HG03175 (cell line): ENCODE data around the gene SLC23A2.
"Not testable (repeated sequence)": the region's sequence is repeated elsewhere in the genome, so short reads cannot be mapped to it uniquely, and the experiment has no call there.

Source experiments
- ATAC-seq: cut with Tn5 transposase; IDR thresholded peaks from one replicate; pipeline ENCODE4 v1.9.1; 2021; ENCODE audit warnings: mild to moderate bottlenecking, moderate library complexity; ENCODE audit not compliant: unreplicated experiment

SLC23A2 gene

DNA sequence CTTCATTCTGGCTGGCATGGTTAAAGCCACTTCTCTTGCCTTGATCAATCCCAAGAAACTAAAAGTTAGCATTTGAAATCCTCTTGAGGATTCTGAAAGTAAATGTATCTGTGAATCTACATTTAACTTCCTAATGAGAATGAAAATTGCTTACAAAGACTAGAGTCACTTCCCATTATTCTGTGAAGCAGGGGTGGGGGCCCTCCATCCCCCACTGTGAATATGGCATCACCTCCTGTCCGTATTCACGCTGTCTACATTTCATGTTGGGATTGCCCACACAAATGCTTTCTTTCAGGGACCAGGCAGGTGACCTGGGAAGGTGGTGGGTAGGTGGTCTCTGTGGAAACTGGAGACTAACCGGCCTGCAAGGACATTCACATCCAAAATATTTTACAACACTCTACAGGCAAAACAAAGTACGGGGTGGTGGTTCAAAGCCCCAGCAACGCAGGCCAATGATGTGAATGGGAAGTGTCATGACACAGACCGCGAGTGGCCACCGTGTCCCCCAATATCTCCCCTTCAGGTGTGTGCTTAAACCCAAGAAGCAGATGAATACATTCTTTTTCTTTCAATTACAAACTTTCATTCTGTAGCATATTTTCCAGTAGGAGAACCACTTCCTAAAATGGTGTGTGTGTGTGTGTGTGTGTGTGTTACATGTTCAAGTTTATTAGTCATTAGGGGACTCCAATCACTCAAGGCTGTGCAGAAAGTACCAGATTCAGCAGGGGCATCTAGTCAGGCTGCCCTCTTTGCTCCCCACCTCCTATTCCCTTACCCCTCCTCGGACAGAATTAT, 147.4 kb downstream of the SLC23A2 start:
- ATAC-seq = no peak

DNA sequence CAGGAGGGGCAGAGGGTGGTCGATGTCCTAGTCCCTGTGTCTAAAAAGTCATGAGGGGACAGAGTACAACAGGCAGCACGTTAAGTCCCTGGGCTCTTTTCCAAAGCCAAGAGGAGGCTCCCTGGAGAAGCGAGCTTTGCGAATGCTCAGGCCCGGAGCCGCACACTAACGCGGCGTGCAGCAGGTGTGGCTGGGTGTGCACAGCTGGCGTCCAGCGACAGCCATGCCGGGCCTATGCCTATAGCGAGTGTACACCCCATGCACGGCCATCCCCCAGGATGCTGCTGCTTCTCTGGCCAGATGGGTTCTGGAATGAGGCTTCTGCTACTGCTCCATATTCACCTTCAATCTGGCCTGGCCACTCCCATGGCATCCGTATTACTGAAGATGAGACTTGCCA, 148.3 kb downstream of the SLC23A2 start:
- no peak for ATAC-seq

DNA sequence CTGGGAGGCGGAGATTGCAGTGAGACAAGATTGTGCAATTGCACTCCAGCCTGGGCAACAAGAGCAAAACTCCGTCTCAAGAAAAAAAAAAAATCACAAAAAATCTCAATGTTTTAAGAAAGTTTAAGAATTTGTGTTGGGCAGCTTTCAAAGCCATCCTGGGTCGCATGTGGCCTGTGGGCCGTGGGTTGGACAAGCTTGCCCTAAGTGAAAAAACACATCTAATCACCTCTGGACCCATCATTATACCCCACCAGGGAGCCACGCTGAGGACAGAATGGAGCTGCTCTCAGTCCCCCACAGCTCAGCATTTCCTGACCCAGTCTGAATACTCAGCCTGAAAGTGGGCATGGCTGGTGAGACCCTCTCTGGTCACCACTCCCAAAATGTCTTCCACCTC, 150.3 kb downstream of the SLC23A2 start:
- no peak for ATAC-seq

DNA sequence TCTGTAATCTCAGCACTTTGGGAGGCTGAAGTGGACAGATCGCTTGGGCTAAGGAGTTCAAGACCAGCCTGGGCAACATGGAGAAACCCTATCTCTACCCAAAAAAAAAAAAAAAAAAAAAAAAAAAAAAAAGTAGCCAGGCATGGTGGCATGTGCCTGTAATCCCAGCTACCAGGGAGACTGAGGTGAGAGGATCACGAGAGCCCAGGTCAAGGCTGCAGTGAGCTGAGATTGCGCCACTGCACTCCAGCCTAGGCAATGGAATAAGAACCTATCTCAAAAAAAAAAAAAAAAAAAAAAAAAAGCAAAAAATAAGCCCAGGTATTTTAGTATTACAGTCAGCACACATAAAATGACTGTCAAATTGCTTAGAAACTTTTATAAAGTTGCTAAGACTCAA, 152.5 kb downstream of the SLC23A2 start:
- not testable (repeated sequence) for ATAC-seq

DNA sequence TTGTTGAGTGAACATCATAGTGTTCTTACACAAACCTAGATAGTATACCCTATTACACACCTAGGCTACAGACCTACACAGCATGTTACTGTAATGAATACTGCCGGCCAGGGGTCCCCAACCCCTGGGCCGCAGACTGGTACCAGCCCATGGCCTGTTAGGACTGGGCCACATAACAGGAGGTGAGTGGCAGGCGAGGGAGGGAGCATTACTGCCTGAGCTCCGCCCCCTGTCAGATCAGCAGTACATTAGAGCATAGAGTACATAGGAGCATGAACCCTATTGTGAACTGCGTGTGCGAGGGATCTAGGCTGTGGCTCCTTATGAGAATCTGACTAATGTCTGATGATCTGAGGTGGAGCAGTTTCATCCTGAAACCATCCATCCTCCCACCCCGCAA, 153.3 kb downstream of the SLC23A2 start:
- ATAC-seq = no peak

DNA sequence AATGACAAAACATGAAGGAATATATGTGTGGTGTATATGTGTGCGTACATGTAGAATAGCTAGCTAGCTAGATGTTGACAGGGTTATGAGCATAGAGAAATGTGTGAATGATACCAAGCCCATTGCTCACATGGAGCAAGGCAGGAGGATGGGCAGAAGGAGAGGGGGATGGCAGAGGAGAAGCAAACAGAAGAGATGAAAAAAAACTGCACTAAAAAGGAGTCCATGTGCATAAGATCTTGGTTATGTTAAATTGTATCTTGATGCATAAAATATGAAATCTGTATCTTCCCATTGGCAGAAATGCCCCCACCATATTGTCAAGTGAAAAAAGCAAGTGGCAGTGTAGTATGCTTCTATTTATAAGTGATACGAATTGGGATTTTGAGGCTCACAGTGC, 154.5 kb downstream of the SLC23A2 start:
- no peak for ATAC-seq

DNA sequence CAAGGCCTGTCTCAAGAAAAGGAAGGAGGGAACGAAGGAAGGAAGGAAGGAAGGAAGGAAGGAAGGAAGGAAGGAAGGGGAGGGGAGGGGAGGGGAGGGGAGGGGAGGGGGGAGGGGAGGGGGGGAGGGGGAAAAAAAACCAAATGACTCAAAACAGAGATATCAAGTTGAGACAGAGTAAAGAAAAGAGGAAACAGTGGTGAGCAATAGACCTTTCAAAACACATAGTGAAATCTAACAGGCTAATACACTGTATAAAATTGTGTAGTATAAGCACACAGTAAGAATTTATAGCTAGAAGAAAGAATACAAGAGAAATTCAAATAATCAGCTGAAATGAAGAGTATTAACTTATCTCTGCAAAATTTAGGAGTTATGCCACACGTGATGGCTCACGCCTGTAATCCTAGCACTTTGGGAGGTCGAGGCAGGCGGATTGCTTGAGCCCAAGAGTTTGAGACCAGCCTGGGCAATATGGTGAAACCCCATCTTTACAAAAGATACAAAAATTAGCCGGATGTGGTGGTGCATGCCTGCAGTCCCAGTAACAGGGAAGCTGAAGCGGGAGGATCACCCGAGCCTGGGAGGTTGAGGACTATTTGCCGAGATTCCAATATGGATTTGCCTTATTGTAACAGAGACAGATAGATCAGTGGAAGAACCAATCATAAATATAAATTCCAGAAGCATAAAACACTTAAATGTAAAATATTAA, 156.4 kb downstream of the SLC23A2 start:
- no peak for ATAC-seq

DNA sequence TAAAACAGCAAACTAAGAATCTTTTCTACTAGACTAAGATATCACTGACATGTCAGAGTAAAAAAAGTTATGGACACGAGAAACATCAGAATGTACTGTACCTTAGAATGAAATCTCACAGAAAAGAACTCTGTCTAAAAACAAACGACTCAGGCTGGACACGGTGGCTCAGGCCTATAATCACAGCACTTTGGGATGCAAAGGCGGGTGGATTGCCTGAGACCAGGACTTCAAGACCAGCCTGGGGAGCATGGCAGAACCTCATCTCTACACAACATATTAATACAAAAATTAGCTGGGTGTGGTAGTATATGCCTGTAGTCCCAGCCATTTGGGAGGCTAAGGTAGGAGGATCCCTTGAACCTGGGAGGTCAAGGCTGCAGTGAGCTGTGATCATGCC, 157.0 kb downstream of the SLC23A2 start:
- ATAC-seq = no peak

DNA sequence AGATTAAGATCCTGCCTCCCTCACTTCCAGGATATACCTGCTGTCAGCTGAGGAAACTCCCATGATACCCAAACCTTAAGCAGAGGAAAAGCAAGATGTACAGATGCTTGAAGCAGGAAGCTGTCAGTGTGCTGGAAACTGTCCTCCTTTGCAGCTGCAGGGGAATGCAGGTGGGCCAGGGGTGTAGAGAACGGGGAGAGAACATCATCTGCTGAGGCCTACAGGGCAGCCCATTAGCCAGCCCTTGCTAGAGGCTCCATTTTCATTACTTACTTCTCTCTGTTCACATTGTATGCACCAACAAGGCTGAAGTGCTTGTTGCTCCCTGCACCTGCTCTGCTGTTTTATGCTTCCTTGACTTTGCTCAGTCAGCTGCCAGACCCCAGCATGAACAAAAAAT, 160.5 kb downstream of the SLC23A2 start:
- no peak for ATAC-seq

DNA sequence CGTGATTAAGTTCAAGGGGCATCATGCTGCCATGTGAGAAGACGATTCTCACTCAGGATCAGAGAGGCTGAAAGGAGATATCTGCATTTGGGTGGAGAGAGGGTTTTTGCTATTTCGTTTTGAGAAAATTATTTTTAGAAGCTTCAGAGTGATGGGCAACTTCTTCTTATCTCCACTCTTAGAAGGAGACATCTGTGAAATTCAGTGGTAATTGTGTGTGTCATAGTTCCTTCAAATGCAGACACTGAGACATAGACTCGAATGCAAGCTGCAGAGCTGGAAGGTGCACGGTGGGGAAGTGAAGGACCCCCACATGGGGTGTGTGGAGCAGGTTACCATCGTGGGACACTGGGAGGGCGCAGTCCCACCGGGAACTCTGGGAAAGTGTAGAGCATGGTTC, 162.8 kb downstream of the SLC23A2 start:
- no peak for ATAC-seq

DNA sequence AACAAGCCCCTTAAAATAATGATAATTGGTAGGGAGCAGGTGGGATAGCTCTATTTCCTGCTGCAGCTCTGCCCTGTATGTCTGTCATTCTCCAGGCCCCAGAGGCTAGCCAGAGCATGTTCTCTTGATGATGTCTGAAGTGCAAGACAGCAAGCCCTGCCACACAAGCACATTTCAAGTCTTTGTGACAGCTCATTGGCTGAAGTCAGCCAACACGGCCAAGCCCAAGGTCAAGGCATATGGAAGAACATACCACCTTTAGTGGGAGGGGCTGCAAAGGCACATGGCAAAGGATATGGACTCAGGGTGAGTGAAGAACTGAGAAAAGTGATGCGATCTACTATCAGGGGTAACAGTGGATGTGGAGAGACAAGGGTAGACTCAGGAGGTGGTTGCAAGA, 163.6 kb downstream of the SLC23A2 start:
- ATAC-seq = no peak

DNA sequence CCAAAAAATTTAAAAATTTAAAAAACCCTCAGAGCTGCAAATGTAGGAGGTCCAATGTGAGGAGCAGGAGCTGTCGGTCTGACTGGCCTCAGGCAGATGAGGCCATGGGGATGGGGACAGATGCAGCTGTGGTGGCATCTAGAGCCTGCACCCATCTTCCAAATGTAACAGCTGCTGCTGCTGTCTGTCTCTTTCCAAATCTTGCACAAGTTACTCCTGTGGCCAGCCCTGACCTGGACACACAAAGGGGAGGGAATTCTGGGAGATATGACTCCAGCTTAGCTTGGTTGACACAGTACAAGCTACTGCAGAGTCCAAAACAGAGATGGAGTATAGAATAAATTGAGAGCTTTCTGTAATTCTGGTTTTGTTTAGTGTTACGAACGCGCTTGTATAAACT, 164.4 kb downstream of the SLC23A2 start:
- ATAC-seq = no peak

DNA sequence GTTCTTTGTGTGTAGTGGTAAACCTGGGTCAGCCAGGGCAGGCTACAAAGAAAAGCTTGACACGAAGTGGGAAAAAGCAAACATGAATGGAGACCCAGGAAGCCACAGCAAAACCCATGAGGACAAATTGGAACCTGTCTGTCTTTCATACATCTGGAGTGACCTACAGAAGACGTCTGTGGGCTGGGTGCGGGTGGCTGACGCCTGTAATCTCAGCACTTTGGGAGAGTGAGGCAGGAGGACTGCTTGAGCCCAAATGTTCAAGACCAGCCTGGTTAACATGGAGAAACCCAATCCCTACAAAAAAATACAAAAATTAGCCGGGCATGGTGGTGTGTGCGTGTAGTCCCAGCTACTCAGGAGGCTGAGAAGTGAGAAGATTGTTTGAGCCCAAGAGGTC, 164.8 kb downstream of the SLC23A2 start:
- no peak for ATAC-seq

DNA sequence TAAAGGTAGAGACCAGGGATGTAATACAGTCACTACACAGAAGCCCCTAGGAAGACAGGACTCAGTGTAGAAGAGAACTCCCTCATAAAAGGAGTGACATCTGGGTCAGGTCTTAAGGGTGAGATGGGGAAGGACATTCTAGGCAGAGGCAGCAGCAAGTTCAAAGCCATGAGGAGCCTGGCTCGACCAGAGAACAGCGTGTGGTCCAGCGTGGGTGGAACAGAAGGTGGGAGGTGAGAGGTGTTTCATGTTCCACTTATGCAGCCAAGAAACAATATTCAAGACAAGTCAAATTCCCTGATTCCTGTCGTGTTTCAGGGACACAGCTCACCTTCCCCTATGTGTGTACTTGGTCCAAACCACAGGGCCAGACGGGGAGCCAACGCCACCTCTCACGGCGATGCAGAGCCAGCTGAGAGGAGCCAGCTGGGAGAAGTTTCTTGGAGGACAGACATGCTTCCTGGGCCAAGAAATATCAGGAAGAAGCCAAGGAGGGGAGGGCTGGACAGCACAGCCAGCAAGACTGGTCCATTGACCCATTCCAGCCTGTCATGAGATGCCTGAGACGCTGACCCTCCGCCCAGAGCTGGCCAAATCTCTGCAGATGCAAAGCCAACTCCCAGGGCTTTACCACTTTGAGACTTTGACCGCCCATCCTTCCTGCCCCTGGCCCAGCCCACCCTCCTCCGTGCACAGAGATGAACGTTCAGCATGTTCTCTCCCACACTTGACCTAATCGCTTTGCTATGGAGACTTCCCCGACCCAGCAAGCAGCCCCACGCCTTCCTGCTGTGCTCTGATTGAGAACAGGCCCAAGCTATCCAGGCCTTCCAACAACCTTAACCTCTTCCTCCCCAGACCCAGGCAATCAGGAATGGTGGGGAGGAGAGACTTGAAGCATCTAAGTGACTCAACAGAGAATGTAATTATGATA, 165.8 kb downstream of the SLC23A2 start:
- no peak for ATAC-seq

DNA sequence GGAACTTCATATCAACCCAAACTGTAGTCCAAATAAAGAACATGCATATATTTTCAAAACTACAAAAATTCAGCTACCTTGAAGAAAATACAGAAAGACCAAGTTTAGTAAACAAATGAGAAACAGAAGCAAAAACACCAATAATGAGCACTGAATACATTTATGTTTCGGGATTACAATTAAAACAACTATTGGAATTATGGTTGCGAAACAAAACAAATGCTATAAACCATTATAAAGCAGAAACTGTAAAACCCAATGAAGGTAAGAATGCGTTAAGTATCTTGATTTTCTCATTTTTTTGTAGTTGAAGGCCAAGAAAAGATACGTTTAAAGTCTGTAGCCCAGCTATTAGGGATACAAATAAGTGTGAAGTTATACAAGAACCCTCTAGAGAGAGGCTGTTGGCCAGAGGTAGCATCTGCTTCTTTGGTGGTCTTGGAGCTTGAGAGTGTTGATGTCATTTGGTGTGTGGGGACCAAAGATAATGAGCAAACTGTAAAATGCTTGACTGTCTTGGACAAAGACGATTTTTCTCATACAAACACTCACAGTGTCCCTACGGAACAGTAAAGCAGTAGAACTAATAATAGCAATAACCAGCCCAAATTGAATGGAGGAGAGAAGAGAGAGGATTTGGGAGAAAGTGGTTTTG, 168.1 kb downstream of the SLC23A2 start:
- no peak for ATAC-seq

DNA sequence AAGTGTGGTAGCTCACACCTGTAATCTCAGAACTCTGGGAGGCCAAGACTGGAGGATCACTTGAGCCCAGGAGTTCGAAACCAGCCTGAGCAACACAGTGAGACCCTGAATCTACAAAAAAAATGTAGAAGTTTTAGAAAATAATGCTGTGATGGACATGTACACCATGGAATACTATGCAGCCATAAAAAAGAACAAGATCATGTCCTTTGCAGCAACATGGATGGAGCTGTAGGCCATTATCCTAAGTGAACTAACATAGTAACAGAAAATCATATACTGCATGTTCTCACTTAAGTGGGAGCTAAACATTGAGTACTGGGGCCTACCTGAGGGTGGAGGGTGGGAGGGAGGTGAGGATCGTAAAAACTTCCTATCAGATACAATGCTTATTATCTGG, 168.8 kb downstream of the SLC23A2 start:
- no peak for ATAC-seq

DNA sequence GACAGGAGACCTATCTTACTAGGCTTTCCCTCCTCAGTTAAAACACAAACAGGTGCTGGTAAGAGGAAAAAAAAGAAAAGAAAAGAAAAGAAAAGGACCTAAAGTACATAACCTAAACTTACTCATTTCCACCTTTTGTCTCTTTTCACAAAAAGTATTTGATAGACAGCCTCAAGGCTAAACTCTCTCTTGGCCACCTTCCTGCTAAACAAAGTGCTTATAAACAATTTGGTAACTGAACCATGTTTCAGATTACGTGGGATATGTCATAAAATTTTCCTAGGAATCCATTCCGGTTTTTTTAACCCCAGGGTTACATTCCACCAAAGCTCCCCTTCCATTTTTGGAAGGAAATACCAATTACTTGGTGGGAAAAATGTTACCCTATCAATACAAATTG, 170.6 kb downstream of the SLC23A2 start:
- no peak for ATAC-seq

DNA sequence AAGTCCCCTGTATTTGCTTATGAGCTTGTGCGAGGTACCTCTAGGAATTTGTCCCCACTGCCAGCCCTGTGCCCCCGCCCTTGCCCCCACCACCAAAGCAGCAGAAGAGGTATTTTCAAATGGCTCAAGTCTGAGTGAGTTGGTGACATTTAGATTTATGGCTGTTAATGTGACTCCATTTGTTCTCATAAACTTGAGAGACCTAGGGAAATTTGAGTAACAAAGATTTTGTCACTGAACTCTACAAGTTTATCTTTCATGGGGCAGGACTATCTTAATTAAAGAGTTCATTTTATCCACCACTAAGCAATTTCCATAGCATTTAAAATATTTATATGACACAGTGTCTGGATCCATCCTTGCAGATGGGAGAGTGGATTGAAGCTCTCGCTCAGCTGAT, 171.1 kb downstream of the SLC23A2 start:
- no peak for ATAC-seq

DNA sequence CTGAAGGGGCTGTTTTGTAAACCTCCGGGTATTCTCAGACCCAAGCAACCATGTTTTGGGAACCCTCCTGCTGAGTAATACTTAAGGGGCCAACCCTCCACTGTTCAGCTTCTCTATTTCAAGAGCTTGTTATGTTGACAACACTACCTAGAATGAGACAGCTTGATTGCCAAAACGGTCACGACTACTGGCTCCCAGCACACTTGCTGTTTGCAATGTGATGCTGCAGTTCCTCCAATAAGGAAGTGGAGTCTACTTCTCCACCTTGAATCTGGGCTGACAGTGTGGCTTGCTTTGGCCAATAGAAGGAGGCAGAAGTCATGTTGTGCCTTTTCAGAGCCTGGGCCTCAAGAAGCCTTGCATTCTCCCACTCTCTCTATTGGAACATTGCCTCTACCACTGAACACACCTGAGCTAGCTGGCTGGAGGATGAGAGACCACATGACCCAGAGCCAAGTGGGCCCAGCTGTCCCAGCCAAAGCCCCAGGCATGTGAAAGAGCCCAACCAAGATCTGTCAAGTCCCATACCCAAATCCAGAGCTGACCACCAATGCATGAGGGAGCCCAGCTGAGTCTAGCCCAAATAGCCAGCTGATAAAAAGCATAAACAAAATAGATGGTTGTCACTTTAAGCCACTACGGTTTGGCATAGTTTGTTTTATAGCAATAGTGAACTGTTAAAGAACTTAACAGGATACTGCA, 171.6 kb downstream of the SLC23A2 start:
- no peak for ATAC-seq

DNA sequence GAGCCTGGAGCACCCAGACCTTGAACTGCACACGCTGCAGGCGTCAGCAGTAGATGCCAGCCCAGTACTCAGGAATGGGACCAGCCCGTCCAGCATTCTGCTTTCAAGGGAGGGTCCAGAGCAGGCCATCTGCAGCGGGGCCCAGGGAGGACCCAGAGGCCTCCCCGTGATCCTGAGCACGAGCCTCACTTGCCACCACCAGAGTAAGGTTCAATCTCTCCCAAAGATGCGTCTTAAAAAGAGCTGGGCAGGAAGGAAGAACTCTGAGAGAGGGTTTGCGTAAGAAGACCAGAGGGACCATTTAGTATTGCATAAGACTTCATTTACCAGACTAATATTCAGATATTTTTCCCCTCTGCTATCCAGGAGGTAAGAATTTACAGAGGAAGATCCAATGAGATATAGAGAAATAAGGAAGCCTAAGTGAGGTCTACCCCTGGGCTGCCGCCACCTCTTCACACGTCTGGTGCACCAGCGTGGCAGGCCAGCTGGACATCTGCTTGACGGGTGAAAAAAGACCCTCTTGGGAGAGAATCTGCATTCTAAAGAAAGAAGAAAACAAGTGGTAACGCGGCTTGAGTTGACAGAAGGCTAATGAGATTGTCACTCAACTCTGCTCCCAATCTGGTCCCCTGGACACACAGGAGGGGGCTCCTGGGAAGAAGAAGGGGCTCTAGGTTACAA, 172.3 kb downstream of the SLC23A2 start:
- no peak for ATAC-seq
